HS-5 (cell line): ENCODE results near the gene EMD.
"Not testable (repeated sequence)": the region's sequence is repeated elsewhere in the genome, so short reads cannot be mapped to it uniquely, and the experiment has no call there.

Experiments used
- DNase-seq: peaks from one replicate; pipeline ENCODE4 v3.0.0-alpha.2; 2012; ENCODE audit warnings: low read depth

EMD gene

GRCh38 chrX:154378799-154379568, at the start of gene EMD:
Gene EMD, plus strand, starts transcription at chrX:154379295. Its CDS starts 190 bp downstream, at chrX:154379485.
- DNase-seq, result peak; percentile 81

GRCh38 chrX:154332561-154332960, 46.5 kb upstream of the EMD start:
- DNase-seq, result no peak

GRCh38 chrX:154333116-154333515, 46.0 kb upstream of the EMD start:
- no peak for DNase-seq

GRCh38 chrX:154333837-154334271, 45.2 kb upstream of the EMD start:
- no peak for DNase-seq

- no peak for DNase-seq
Observed at GRCh38 chrX:154334496-154334895, 44.6 kb upstream of the EMD start.

GRCh38 chrX:154341399-154342298, 37.4 kb upstream of the EMD start:
- DNase-seq, result not testable (repeated sequence)

- DNase-seq, result not testable (repeated sequence)
Observed at GRCh38 chrX:154343063-154343462, 36.0 kb upstream of the EMD start.

GRCh38 chrX:154343620-154344019, 35.5 kb upstream of the EMD start:
- not testable (repeated sequence) for DNase-seq

GRCh38 chrX:154348114-154348531, 31.0 kb upstream of the EMD start:
- DNase-seq, result no peak

GRCh38 chrX:154348646-154349358, 30.3 kb upstream of the EMD start:
- no peak for DNase-seq

- DNase-seq, result no peak
Observed at GRCh38 chrX:154349359-154349935, 29.6 kb upstream of the EMD start.

- DNase-seq, result no peak
Observed at GRCh38 chrX:154349979-154350378, 29.1 kb upstream of the EMD start.

GRCh38 chrX:154350429-154351182, 28.5 kb upstream of the EMD start:
- DNase-seq, result no peak

- no peak for DNase-seq
Observed at GRCh38 chrX:154351183-154352011, 27.7 kb upstream of the EMD start.

- no peak for DNase-seq
Observed at GRCh38 chrX:154352012-154352401, 27.1 kb upstream of the EMD start.

GRCh38 chrX:154352466-154352865, 26.6 kb upstream of the EMD start:
- DNase-seq, result no peak

GRCh38 chrX:154353172-154353843, 25.8 kb upstream of the EMD start:
- DNase-seq, result no peak

- DNase-seq, result no peak
Observed at GRCh38 chrX:154354013-154354412, 25.1 kb upstream of the EMD start.

GRCh38 chrX:154354516-154354915, 24.6 kb upstream of the EMD start:
- no peak for DNase-seq
